ENCODE measurements around the gene TTLL5.

- TF ChIP-seq GATA2 (IDR thresholded peaks at IDR 0.05; ENCODE audit: low read depth, low read length) (no peak), GATA3 (IDR thresholded peaks at IDR 0.05; ENCODE audit: low read depth, low read length) (no peak)
Measured at GRCh38 chr14:75689012-75689411, 28.0 kb downstream of the TTLL5 start.
